ENCODE measurements around the gene NACC1. TPM values are rescaled to one million over a fixed set of nuclear protein-coding genes. Genes with fewer than 3 reads are reported as not detected.
A peak's percentile ranks its signal among the peaks of the same experiment; 100 is the strongest.

Gene NACC1
- total and polyA plus RNA-seq, 9 donors = 12.9 to 23.4 (median 19.1) TPM

GRCh38 chr19:13093407-13094105 lies 24.5 kb upstream of the NACC1 start:
- Histone ChIP-seq H3K4me1 (ENCODE audit: control insufficient read depth, insufficient read depth, low read length) (peaks cover 76% of the 10 kb centered on the region), H3K27me3 (ENCODE audit: control insufficient read depth, insufficient read depth, low read length) (peaks cover 23% of the 10 kb centered on the region), H3K27ac (ENCODE audit: low read length) (peak overlapping the region; percentile 91), H3K9me3 (replicated peaks; ENCODE audit: control insufficient read depth, low read depth, low read length) (no peaks in the 10 kb centered on the region), H3K36me3 (ENCODE audit: control insufficient read depth, insufficient read depth, low read length) (peaks cover 45% of the 10 kb centered on the region), H3K4me3 (ENCODE audit: low read length) (no peak overlapping the region)
- DNase-seq = peak; percentile 92
- 40% methylated on average over 9 of the region's 12 CpGs for WGBS (ENCODE audit: insufficient coverage)

DNA sequence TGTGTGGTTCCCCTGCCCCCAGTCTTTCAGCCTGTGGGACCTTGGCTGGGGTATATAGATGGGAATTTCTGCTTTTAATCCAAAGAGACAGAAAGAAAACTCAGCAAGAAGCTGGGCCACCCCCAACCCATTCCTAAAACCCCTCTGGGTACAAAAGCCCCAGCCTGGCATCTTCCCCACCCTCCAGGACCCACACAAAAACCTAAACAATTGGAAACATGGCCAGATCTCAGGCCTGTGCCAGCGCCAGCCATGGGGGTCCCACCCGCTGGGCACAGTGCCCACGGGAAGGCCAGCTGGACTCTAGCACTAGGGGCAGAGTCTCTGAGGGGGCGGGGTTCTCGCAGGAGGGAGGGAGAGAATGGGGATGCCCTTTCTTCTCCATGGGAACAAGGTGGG lies 24.0 kb upstream of the NACC1 start:
- peaks cover 29% of the 10 kb centered on the region for H3K27me3 ChIP-seq (ENCODE audit: control insufficient read depth, insufficient read depth, low read length)
- WGBS (ENCODE audit: insufficient coverage) = 48% methylated on average over 3 of the region's 5 CpGs
- H3K27ac ChIP-seq (ENCODE audit: low read length) = peak overlapping the region; percentile 49
- DNase-seq = no peak
- no peaks in the 10 kb centered on the region for H3K9me3 ChIP-seq (replicated peaks; ENCODE audit: control insufficient read depth, low read depth, low read length)
- H3K4me3 ChIP-seq (ENCODE audit: low read length) = no peak overlapping the region
- H3K36me3 ChIP-seq (ENCODE audit: control insufficient read depth, insufficient read depth, low read length) = peaks cover 39% of the 10 kb centered on the region
- H3K4me1 ChIP-seq (ENCODE audit: control insufficient read depth, insufficient read depth, low read length) = peaks cover 82% of the 10 kb centered on the region

GRCh38 chr19:13094771-13095392 lies 23.2 kb upstream of the NACC1 start:
- peaks cover 32% of the 10 kb centered on the region for H3K36me3 ChIP-seq (ENCODE audit: control insufficient read depth, insufficient read depth, low read length)
- H3K27ac ChIP-seq (ENCODE audit: low read length) = peak overlapping the region; percentile 15
- 35% methylated on average over 13 of the region's 16 CpGs for WGBS (ENCODE audit: insufficient coverage)
- H3K4me3 ChIP-seq (ENCODE audit: low read length) = no peak overlapping the region
- H3K4me1 ChIP-seq (ENCODE audit: control insufficient read depth, insufficient read depth, low read length) = peaks cover 80% of the 10 kb centered on the region
- H3K27me3 ChIP-seq (ENCODE audit: control insufficient read depth, insufficient read depth, low read length) = peaks cover 32% of the 10 kb centered on the region
- DNase-seq = no peak
- no peaks in the 10 kb centered on the region for H3K9me3 ChIP-seq (replicated peaks; ENCODE audit: control insufficient read depth, low read depth, low read length)

DNA sequence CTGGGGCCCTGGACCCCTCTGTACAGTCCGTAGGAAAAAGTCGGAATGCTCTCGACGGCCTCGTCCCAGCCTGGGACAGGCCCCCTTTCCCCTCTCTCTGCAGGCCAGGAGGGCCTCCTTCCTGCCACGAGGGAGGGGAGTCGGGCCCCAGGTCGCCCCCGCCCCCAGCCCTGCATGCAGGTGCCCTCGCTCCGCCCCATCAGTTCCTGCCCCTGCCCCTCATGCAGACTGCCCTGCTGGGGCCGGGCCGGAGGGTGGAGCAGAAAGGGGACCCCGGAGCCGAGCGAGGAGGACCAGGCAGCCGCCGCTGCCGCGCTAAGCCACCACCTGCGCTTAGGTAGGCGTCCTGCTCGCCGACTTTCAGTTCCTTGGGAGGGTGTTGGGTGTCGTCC lies 22.7 kb upstream of the NACC1 start:
- no peak for DNase-seq
- Histone ChIP-seq H3K27me3 (ENCODE audit: control insufficient read depth, insufficient read depth, low read length) (peaks cover 34% of the 10 kb centered on the region), H3K4me1 (ENCODE audit: control insufficient read depth, insufficient read depth, low read length) (peaks cover 74% of the 10 kb centered on the region), H3K27ac (ENCODE audit: low read length) (peak overlapping the region; percentile 15), H3K9me3 (replicated peaks; ENCODE audit: control insufficient read depth, low read depth, low read length) (no peaks in the 10 kb centered on the region), H3K36me3 (ENCODE audit: control insufficient read depth, insufficient read depth, low read length) (peaks cover 33% of the 10 kb centered on the region), H3K4me3 (ENCODE audit: low read length) (no peak overlapping the region)
- WGBS (ENCODE audit: insufficient coverage) = 45% methylated on average over 16 of the region's 25 CpGs

GRCh38 chr19:13095934-13096927 lies 21.8 kb upstream of the NACC1 start:
- Histone ChIP-seq H3K36me3 (ENCODE audit: control insufficient read depth, insufficient read depth, low read length) (peaks cover 27% of the 10 kb centered on the region), H3K9me3 (replicated peaks; ENCODE audit: control insufficient read depth, low read depth, low read length) (no peaks in the 10 kb centered on the region), H3K4me3 (ENCODE audit: low read length) (no peak overlapping the region), H3K4me1 (ENCODE audit: control insufficient read depth, insufficient read depth, low read length) (peaks cover 70% of the 10 kb centered on the region), H3K27me3 (ENCODE audit: control insufficient read depth, insufficient read depth, low read length) (peaks cover 34% of the 10 kb centered on the region), H3K27ac (ENCODE audit: low read length) (peak overlapping the region; percentile 1)
- 59% methylated on average over 32 of the region's 44 CpGs for WGBS (ENCODE audit: insufficient coverage)
- DNase-seq = no peak

DNA sequence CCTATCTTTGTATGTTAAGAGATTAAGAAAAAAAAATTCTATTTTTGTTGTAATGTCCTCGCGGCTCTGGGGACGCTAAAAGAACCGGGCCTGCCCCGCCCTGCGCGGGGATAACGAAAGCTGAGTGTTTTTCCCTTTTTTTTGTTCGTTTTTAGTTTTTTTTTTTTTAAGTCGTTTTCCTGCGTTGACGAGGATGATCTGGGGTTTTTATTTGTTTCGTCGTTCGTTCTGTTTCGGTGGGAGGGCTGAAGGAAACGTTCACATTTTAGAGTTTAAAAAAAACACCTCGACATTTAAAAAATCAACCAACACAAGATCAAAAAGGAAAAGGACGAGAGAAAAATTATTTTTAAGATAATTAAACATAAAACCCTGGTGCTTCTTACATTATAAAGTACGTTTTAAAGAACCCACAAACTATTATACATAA lies 21.0 kb upstream of the NACC1 start:
- no peak overlapping the region for H3K4me3 ChIP-seq (ENCODE audit: low read length)
- peaks cover 62% of the 10 kb centered on the region for H3K4me1 ChIP-seq (ENCODE audit: control insufficient read depth, insufficient read depth, low read length)
- H3K9me3 ChIP-seq (replicated peaks; ENCODE audit: control insufficient read depth, low read depth, low read length) = no peaks in the 10 kb centered on the region
- peaks cover 34% of the 10 kb centered on the region for H3K27me3 ChIP-seq (ENCODE audit: control insufficient read depth, insufficient read depth, low read length)
- H3K27ac ChIP-seq (ENCODE audit: low read length) = peak overlapping the region; percentile 7
- H3K36me3 ChIP-seq (ENCODE audit: control insufficient read depth, insufficient read depth, low read length) = peaks cover 27% of the 10 kb centered on the region
- DNase-seq = no peak
- WGBS (ENCODE audit: insufficient coverage) = 49% methylated on average over 8 of the region's 20 CpGs

DNA sequence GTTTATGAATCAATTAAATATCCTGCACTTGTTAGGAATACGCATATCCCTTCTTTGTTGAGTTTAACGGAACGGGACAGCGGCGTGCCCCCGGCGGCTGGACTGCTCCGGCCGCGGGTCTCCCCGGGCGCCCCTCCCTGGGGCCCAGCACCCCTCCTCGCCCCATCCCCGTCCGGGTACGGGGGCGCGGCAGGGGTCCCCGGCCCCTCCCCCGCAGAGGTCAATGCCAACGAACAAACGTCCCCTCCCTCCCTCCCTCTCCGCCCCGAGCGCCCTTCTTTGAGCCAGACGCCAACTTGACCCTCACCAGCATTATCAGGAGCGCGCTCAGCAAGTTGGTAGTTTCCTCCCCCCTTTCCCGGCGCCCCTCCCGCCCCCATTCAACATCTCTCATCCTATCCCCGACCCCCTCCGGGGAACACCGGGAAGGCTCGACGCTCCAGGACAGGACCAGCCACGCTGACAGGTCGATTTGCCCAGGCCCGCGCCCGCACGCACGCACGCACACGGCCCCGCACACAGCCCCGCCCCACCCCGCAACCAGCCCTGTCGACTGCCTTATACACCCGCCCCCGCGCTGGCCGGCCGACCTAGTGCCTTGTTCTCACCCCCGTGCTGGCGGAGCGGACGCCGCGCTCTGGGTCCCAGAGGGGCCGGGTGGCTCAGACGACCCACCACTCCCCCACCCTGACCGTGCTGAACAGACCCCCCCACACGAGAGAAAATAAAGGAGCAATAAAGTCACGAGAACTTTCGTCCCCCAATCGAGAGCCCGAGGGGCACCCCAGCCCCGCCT lies 20.4 kb upstream of the NACC1 start:
- Histone ChIP-seq H3K9me3 (replicated peaks; ENCODE audit: control insufficient read depth, low read depth, low read length) (no peaks in the 10 kb centered on the region), H3K4me3 (ENCODE audit: low read length) (no peak overlapping the region), H3K36me3 (ENCODE audit: control insufficient read depth, insufficient read depth, low read length) (peaks cover 23% of the 10 kb centered on the region), H3K27ac (ENCODE audit: low read length) (peak overlapping the region; percentile 7), H3K4me1 (ENCODE audit: control insufficient read depth, insufficient read depth, low read length) (peaks cover 61% of the 10 kb centered on the region), H3K27me3 (ENCODE audit: control insufficient read depth, insufficient read depth, low read length) (peaks cover 40% of the 10 kb centered on the region)
- 24% methylated on average over 52 of the region's 69 CpGs for WGBS (ENCODE audit: insufficient coverage)
- no peak for DNase-seq

DNA sequence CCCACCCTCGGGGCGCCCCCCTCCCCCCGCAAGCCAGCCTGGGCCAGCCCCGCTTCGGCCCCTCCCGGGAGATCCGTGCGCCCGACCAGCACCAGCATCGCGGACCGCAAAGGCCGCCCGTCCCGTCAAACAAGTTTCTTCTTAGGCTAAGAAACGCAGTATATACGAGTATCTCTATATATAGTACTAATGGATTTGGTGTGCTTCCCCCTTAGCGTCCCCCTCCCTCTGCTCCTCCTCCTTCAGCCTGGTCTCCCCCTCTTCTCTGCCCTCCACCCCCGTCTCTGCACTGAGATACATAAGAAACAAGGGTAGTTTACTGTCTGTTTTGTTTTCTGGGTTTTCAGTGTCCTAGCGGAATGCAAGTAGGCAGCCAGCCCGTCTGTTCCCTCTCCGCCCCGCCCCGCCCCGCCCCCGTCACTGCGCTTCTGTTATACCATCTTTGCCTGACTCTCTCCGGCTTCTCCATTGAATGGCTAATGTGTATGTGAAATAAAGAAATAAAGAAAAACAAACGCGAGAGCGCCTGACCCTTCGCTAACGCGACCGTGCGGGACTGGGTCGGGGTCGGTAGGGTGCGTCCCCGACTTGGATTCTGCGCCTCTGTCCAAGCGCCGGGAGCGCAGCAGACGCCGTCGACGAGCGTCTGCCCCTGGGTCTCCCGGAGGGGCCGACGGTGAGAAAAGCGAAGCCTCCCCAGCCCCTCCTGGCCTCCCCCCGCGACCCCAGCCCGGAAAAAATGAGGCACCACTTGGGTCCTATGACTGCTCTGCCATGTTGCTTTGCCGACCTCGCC lies 19.6 kb upstream of the NACC1 start:
- H3K27ac ChIP-seq (ENCODE audit: low read length) = peak overlapping the region; percentile 35
- H3K4me1 ChIP-seq (ENCODE audit: control insufficient read depth, insufficient read depth, low read length) = peaks cover 60% of the 10 kb centered on the region
- H3K27me3 ChIP-seq (ENCODE audit: control insufficient read depth, insufficient read depth, low read length) = peaks cover 42% of the 10 kb centered on the region
- peak; percentile 82 for DNase-seq
- 12% methylated on average over 22 of the region's 58 CpGs for WGBS (ENCODE audit: insufficient coverage)
- H3K9me3 ChIP-seq (replicated peaks; ENCODE audit: control insufficient read depth, low read depth, low read length) = no peaks in the 10 kb centered on the region
- peak overlapping the region; percentile 12 for H3K4me3 ChIP-seq (ENCODE audit: low read length)
- peaks cover 23% of the 10 kb centered on the region for H3K36me3 ChIP-seq (ENCODE audit: control insufficient read depth, insufficient read depth, low read length)
